Liver (tissue), 2 donors: Measurements from ENCODE around the gene PRPSAP2.
"Not testable (repeated sequence)": the region's sequence is repeated elsewhere in the genome, so short reads cannot be mapped to it uniquely, and the experiment has no call there.

ENCODE experiments used
- TF ChIP-seq, protein P1 (sequence below): fragments of 150-350 bp; IDR thresholded peaks from 2 replicates; pipeline ENCODE4 v1.5.1; 2017; ENCODE audit warnings: improper control_type of control experiment, low read depth, low read length; ENCODE audit not compliant: missing input control
- TF ChIP-seq, protein P2 (sequence below): IDR thresholded peaks from 2 replicates; pipeline ENCODE4 v1.6.1; 2016; ENCODE audit warnings: antibody characterized with exemption, mild to moderate bottlenecking
- donor health status: healthy.

- TF ChIP-seq, protein P1, sequence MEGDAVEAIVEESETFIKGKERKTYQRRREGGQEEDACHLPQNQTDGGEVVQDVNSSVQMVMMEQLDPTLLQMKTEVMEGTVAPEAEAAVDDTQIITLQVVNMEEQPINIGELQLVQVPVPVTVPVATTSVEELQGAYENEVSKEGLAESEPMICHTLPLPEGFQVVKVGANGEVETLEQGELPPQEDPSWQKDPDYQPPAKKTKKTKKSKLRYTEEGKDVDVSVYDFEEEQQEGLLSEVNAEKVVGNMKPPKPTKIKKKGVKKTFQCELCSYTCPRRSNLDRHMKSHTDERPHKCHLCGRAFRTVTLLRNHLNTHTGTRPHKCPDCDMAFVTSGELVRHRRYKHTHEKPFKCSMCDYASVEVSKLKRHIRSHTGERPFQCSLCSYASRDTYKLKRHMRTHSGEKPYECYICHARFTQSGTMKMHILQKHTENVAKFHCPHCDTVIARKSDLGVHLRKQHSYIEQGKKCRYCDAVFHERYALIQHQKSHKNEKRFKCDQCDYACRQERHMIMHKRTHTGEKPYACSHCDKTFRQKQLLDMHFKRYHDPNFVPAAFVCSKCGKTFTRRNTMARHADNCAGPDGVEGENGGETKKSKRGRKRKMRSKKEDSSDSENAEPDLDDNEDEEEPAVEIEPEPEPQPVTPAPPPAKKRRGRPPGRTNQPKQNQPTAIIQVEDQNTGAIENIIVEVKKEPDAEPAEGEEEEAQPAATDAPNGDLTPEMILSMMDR = not testable (repeated sequence)
- TF ChIP-seq, protein P2, sequence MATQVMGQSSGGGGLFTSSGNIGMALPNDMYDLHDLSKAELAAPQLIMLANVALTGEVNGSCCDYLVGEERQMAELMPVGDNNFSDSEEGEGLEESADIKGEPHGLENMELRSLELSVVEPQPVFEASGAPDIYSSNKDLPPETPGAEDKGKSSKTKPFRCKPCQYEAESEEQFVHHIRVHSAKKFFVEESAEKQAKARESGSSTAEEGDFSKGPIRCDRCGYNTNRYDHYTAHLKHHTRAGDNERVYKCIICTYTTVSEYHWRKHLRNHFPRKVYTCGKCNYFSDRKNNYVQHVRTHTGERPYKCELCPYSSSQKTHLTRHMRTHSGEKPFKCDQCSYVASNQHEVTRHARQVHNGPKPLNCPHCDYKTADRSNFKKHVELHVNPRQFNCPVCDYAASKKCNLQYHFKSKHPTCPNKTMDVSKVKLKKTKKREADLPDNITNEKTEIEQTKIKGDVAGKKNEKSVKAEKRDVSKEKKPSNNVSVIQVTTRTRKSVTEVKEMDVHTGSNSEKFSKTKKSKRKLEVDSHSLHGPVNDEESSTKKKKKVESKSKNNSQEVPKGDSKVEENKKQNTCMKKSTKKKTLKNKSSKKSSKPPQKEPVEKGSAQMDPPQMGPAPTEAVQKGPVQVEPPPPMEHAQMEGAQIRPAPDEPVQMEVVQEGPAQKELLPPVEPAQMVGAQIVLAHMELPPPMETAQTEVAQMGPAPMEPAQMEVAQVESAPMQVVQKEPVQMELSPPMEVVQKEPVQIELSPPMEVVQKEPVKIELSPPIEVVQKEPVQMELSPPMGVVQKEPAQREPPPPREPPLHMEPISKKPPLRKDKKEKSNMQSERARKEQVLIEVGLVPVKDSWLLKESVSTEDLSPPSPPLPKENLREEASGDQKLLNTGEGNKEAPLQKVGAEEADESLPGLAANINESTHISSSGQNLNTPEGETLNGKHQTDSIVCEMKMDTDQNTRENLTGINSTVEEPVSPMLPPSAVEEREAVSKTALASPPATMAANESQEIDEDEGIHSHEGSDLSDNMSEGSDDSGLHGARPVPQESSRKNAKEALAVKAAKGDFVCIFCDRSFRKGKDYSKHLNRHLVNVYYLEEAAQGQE = not testable (repeated sequence)
Observed at GRCh38 chr17:18864996-18865395, 7.1 kb downstream of the PRPSAP2 start.
